C4-2B (cell line): ENCODE results near the gene EWSR1.

Experiments
- CTCF ChIP-seq: fragments of 450-650 bp; conservative IDR thresholded peaks from 2 replicates; pipeline ENCODE4 v1.5.1; 2017; ENCODE audit warnings: mild to moderate bottlenecking
- ZFX ChIP-seq: fragments of 450-650 bp; IDR thresholded peaks from 2 replicates; pipeline ENCODE4 v1.6.1; 2017

- TF ChIP-seq CTCF (no peak), ZFX (no peak)
Measured at GRCh38 chr22:29314537-29315285, 46.6 kb downstream of the EWSR1 start.
